H1 (cell line): ENCODE data around the gene TMEM147. TPM values are rescaled to one million over a fixed set of nuclear protein-coding genes. Genes with fewer than 3 reads are reported as not detected.
A peak's percentile ranks its signal among the peaks of the same experiment; 100 is the strongest.

Experiments used
- CTCF ChIA-PET: fragments of 300-600 bp; sonication (Branson Sonifier 250); formaldehyde crosslinking; loops from one replicate; lab custom pipeline; 2021; ENCODE audit not compliant: partially characterized antibody; lab: Charles Lee
- POLR2A ChIA-PET: fragments of 300-600 bp; sonication (Branson Sonifier 250); formaldehyde crosslinking; loops from one replicate; lab custom pipeline; 2021; ENCODE audit warnings: inconsistent platforms; ENCODE audit not compliant: partially characterized antibody; lab: Charles Lee
- DNase-seq, 2 experiments: peaks; one replicate each; pipeline versions ENCODE4 v3.0.0 to v3.0.0-alpha.2; 2010 to 2022; ENCODE audit warnings: low spot score in 2 of 2, low read depth in 1 of 2, mixed read lengths in 1 of 2
- FAIRE-seq: peaks from 2 replicates; lab custom pipeline; 2011; peaks lifted over from hg19 to GRCh38; lab: Jason Lieb, UNC
- H2AFZ ChIP-seq: 2 replicates; pipeline ENCODE4 v1.8.1; 2012; ENCODE audit warnings: low read length, inconsistent platforms
- H2AK5ac ChIP-seq: 2 replicates; pipeline ENCODE4 v1.6.1; 2013; ENCODE audit warnings: low read depth, low read length
- H2BK120ac ChIP-seq: replicated peaks from 2 replicates; pipeline ENCODE3; 2013; ENCODE audit warnings: low read depth, low read length, inconsistent platforms
- H2BK12ac ChIP-seq: 2 replicates; pipeline ENCODE4 v1.6.1; 2013; ENCODE audit warnings: low read depth, low read length
- H2BK15ac ChIP-seq: 2 replicates; pipeline ENCODE4 v1.6.1; 2013; ENCODE audit warnings: low read length
- H2BK20ac ChIP-seq: 2 replicates; pipeline ENCODE4 v1.6.1; 2013; ENCODE audit warnings: low read length
- H2BK5ac ChIP-seq: 2 replicates; pipeline ENCODE4 v1.6.1; 2013; ENCODE audit warnings: low read depth, low read length
- H3K14ac ChIP-seq: 2 replicates; pipeline ENCODE4 v1.6.1; 2013; ENCODE audit warnings: inconsistent platforms; ENCODE audit not compliant: insufficient read length
- H3K18ac ChIP-seq: 2 replicates; pipeline ENCODE4 v1.6.1; 2013; ENCODE audit warnings: low read length; ENCODE audit errors: extremely low read depth
- H3K23ac ChIP-seq: 2 replicates; pipeline ENCODE4 v1.6.1; 2013; ENCODE audit warnings: inconsistent platforms; ENCODE audit not compliant: insufficient read length
- H3K23me2 ChIP-seq: 2 replicates; pipeline ENCODE4 v1.6.1; 2013; ENCODE audit warnings: low read depth, low read length
- H3K27ac ChIP-seq: 2 replicates; pipeline ENCODE4 v1.6.1; 2011; ENCODE audit warnings: low read depth, low read length, inconsistent platforms
- H3K27me3 ChIP-seq, 4 experiments: replicated peaks in 1 of 4; 1 replicate in 1 of 4; 2 replicates in 3 of 4; pipeline versions ENCODE4 v1.6.1 to v1.8.1; 2011 to 2013; ENCODE audit warnings: low read length in 3 of 4, mild to moderate bottlenecking in 3 of 4, inconsistent platforms in 2 of 4, mixed read lengths in 2 of 4, moderate library complexity in 1 of 4; ENCODE audit not compliant: control insufficient read depth in 3 of 4, insufficient read depth in 3 of 4; ENCODE audit errors: extremely low read depth in 1 of 4
- H3K36me3 ChIP-seq, 4 experiments: 2 replicates each; pipeline versions ENCODE4 v1.6.1 to v1.8.1; 2011 to 2013; ENCODE audit warnings: mild to moderate bottlenecking in 4 of 4, low read length in 3 of 4, moderate library complexity in 2 of 4, control low read depth in 1 of 4, inconsistent platforms in 1 of 4; ENCODE audit not compliant: insufficient read depth in 4 of 4, control insufficient read depth in 2 of 4
- H3K4ac ChIP-seq: replicated peaks from 2 replicates; pipeline ENCODE3; 2013; ENCODE audit warnings: low read length, low read depth, mixed read lengths, inconsistent platforms; ENCODE audit not compliant: insufficient read length
- H3K4me1 ChIP-seq, 4 experiments: replicated peaks in 1 of 4; 1 replicate in 1 of 4; 2 replicates in 3 of 4; pipeline versions ENCODE4 v1.6.1 to v1.8.1; 2011 to 2013; ENCODE audit warnings: low read length in 3 of 4, inconsistent platforms in 2 of 4, mixed read lengths in 1 of 4; ENCODE audit not compliant: insufficient read depth in 4 of 4, control insufficient read depth in 3 of 4
- H3K4me2 ChIP-seq, 2 experiments: 2 replicates each; pipeline versions ENCODE4 v1.6.1 to v1.8.1; 2011 to 2013; ENCODE audit warnings: low read depth in 2 of 2, low read length in 2 of 2, control low read depth in 1 of 2, inconsistent platforms in 1 of 2, mild to moderate bottlenecking in 1 of 2; ENCODE audit not compliant: insufficient read depth in 1 of 2
- H3K4me3 ChIP-seq, 4 experiments: fragments of 200-600, 300-600 bp in 1 of 4; sonication (generic), shearing (Covaris generic), sonication (Bioruptor Twin) in 1 of 4; 2 replicates each; pipeline versions ENCODE4 v1.5.1 to v1.8.1; 2011 to 2016; ENCODE audit warnings: low read length in 4 of 4, low read depth in 3 of 4, control low read depth in 2 of 4, inconsistent platforms in 2 of 4, mild to moderate bottlenecking in 2 of 4, mixed read lengths in 1 of 4, moderate library complexity in 1 of 4; ENCODE audit not compliant: insufficient read depth in 2 of 4; ENCODE audit errors: extremely low read depth in 1 of 4
- H3K56ac ChIP-seq: replicated peaks from 2 replicates; pipeline ENCODE3; 2013; ENCODE audit warnings: low read depth, mild to moderate bottlenecking, mixed read lengths, low read length, inconsistent platforms; ENCODE audit not compliant: insufficient read length
- H3K79me1 ChIP-seq: 2 replicates; pipeline ENCODE4 v1.6.1; 2013; ENCODE audit warnings: low read depth, low read length, control low read depth
- H3K79me2 ChIP-seq, 2 experiments: 2 replicates each; pipeline versions ENCODE4 v1.6.1 to v1.8.1; 2012 to 2013; ENCODE audit warnings: low read length in 2 of 2, mild to moderate bottlenecking in 2 of 2, inconsistent platforms in 1 of 2; ENCODE audit not compliant: insufficient read depth in 2 of 2, control insufficient read depth in 1 of 2
- H3K9ac ChIP-seq, 4 experiments: replicated peaks in 1 of 4; 1 replicate in 1 of 4; 2 replicates in 3 of 4; pipeline versions ENCODE4 v1.6.1 to v1.8.1; 2011 to 2013; ENCODE audit warnings: low read depth in 3 of 4, low read length in 3 of 4, control low read depth in 2 of 4, mild to moderate bottlenecking in 2 of 4, moderate library complexity in 2 of 4, inconsistent platforms in 1 of 4; ENCODE audit errors: extremely low read depth in 1 of 4
- H3K9me3 ChIP-seq, 2 experiments: 2 replicates each; pipeline versions ENCODE4 v1.6.1 to v1.8.1; 2012 to 2013; ENCODE audit warnings: mild to moderate bottlenecking in 2 of 2, moderate library complexity in 2 of 2, control low read depth in 1 of 2, inconsistent platforms in 1 of 2, low read depth in 1 of 2, low read length in 1 of 2, mixed read lengths in 1 of 2; ENCODE audit not compliant: insufficient read depth in 2 of 2
- H4K20me1 ChIP-seq, 2 experiments: replicated peaks in 1 of 2; 2 replicates each; pipeline versions ENCODE3 to v1.8.1; 2011 to 2013; ENCODE audit warnings: inconsistent platforms in 2 of 2, low read length in 2 of 2, mild to moderate bottlenecking in 1 of 2; ENCODE audit not compliant: insufficient read depth in 2 of 2, control insufficient read depth in 1 of 2
- H4K5ac ChIP-seq: 2 replicates; pipeline ENCODE4 v1.6.1; 2013; ENCODE audit warnings: low read length, low read depth, mixed read lengths, inconsistent platforms; ENCODE audit not compliant: insufficient read length
- H4K8ac ChIP-seq: 2 replicates; pipeline ENCODE4 v1.8.0; 2013; ENCODE audit warnings: mild to moderate bottlenecking, moderate library complexity, low read length, inconsistent platforms; ENCODE audit not compliant: insufficient read depth; ENCODE audit errors: extremely low read depth
- H4K91ac ChIP-seq: replicated peaks from 2 replicates; pipeline ENCODE3; 2013; ENCODE audit warnings: low read length, mixed read lengths, inconsistent platforms; ENCODE audit not compliant: insufficient read length
- CHD1 ChIP-seq: IDR thresholded peaks from 2 replicates; pipeline ENCODE4 v1.6.1; 2012; ENCODE audit warnings: low read depth, low read length, improper control_type of control experiment
- GABPA ChIP-seq: IDR thresholded peaks from 2 replicates; pipeline ENCODE4 v1.6.1; 2011; ENCODE audit warnings: mild to moderate bottlenecking, low read length, moderate library complexity, borderline replicate concordance; ENCODE audit not compliant: insufficient read depth
- KDM1A ChIP-seq: fragments of 200-600, 300-600 bp; sonication (generic); IDR thresholded peaks from 2 replicates; pipeline ENCODE4 v1.7.1; 2016; ENCODE audit warnings: mild to moderate bottlenecking, low read length, borderline replicate concordance
- NRF1 ChIP-seq: IDR thresholded peaks from 2 replicates; pipeline ENCODE4 v1.6.1; 2011; ENCODE audit warnings: mild to moderate bottlenecking, low read depth, low read length, improper control_type of control experiment
- RAD21 ChIP-seq, 2 experiments: IDR thresholded peaks in 1 of 2; conservative IDR thresholded peaks in 1 of 2; 2 replicates each; pipeline ENCODE4 v1.6.1; 2011; ENCODE audit warnings: low read depth in 2 of 2, low read length in 2 of 2, improper control_type of control experiment in 1 of 2, inconsistent platforms in 1 of 2, mild to moderate bottlenecking in 1 of 2, moderate library complexity in 1 of 2
- WGBS, 2 experiments: shearing (Covaris generic) in 1 of 2; methylation state at CpG; one replicate each; pipeline versions ENCODE4 v1.1.6 to v1.1.7; 2013 to 2015; ENCODE audit warnings: low lambda C conversion rate in 2 of 2, mixed read lengths in 2 of 2, inconsistent platforms in 1 of 2, low coverage in 1 of 2, missing lambda C conversion rate in 1 of 2; ENCODE audit not compliant: insufficient replicate concordance in 2 of 2, insufficient coverage in 1 of 2, insufficient read length in 1 of 2; ENCODE audit errors: extremely low coverage in 1 of 2, missing lambda C conversion rate in 1 of 2; 5-methylcytosine and 5-hydroxymethylcytosine counted together
- polyA plus RNA-seq, 7 experiments: library from polyadenylated mRNA; depleted of rRNA in 3 of 7; stranded (reverse) in 5 of 7; unstranded in 2 of 7; fragments of >200 nt in 5 of 7; fragments of 200-250 nt in 2 of 7; gene quantifications; 1 replicate in 5 of 7; 2 replicates in 1 of 7; 4 replicates in 1 of 7; pipeline versions ENCODE4 v1.2.1 to v1.2.3, GENCODE V29; 2011 to 2013; ENCODE audit warnings: missing spikeins in 2 of 7, mixed read lengths in 2 of 7
- total RNA-seq: library from RNA; stranded (reverse); fragmentation: NEBNext Ultra II Directional; extraction: Animal tissue kit (Norgen Biotek cat#: 25700); gene quantifications from 2 replicates; pipeline ENCODE4 v1.2.1, GENCODE V29; 2021
- TF ChIP-seq, protein P1 (sequence below): IDR thresholded peaks from 2 replicates; pipeline ENCODE4 v1.6.1; 2012; ENCODE audit warnings: inconsistent platforms

Gene TMEM147
- total and polyA plus RNA-seq, 2 of the 8 experiments (the other 6 are each of a cell fraction or from before 2014, with no cell fraction given), result 159 to 418 TPM

DNA sequence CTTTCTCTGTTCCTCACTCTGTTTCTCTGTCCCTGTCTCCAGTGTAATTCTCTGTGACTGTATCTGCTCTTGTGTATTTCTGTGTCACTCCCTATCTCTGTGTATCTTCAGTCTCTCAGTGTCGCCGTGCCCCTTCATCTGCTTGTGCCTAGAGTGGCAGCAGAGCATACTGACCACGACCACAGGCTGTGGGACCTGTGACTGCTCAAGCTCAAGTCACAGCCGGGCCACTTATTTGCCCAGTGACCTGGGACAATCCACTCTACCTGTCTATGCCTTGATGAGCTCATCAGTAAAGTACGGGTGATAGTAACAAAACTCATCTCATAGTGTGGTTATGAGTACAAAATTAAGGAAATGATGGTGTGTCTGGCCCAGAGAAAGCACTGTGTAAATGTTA lies 8.7 kb downstream of the TMEM147 start:
- Histone ChIP-seq H3K79me1 (no peaks in the 10 kb centered on the region), H3K14ac (no peak overlapping the region), H2BK120ac (no peak overlapping the region), H2BK5ac (no peak overlapping the region), H4K8ac (no peak overlapping the region), H3K18ac (no peak overlapping the region), H2BK12ac (0 out of 2 replicates have a peak overlapping the region, but pooled peaks have one; percentile 50), H2AFZ (no peak overlapping the region), H3K79me2 (no peaks in the 10 kb centered on the region), H3K4me3 (no peak overlapping the region), H4K20me1 (peaks cover 8 to 10% of the 10 kb centered on the region in 2 experiments), H3K4me1 (peaks cover 0 to 6% (median 4%) of the 10 kb centered on the region in 4 experiments; a peak in 3 of 7 replicates), H3K4ac (no peak overlapping the region), H2BK20ac (no peak overlapping the region), H2BK15ac (no peak overlapping the region), H3K4me2 (no peak overlapping the region), H3K9ac (no peak overlapping the region), H3K9me3 (no peaks in the 10 kb centered on the region), H3K23me2 (peaks cover 4% of the 10 kb centered on the region; the same call in 1 of the 2 replicates), H2AK5ac (no peak overlapping the region), H4K91ac (no peak overlapping the region), H3K27me3 (peaks cover 0 to 12% (median 5%) of the 10 kb centered on the region in 4 experiments; a peak in 5 of 7 replicates), H3K56ac (no peak overlapping the region), H3K27ac (no peak overlapping the region), H3K23ac (no peak overlapping the region), H4K5ac (no peak overlapping the region), H3K36me3 (peaks cover 0 to 3% (median 0%) of the 10 kb centered on the region in 4 experiments; a peak in 2 of 8 replicates)
- 80% methylated on average over 5 of the region's 5 CpGs; no CpG with 5 or more reads in 1 of the 2 experiments for WGBS, 2 experiments
- TF ChIP-seq CHD1 (no peak), KDM1A (no peak), RAD21 (IDR thresholded peaks at IDR 0.05 in 1 of 2, conservative IDR thresholded peaks at IDR 0.05 in 1 of 2; ENCODE audit: low read depth in 2 of 2, low read length in 2 of 2) (no peak), NRF1 (no peak), GABPA (no peak)
- TF ChIP-seq, protein P1, sequence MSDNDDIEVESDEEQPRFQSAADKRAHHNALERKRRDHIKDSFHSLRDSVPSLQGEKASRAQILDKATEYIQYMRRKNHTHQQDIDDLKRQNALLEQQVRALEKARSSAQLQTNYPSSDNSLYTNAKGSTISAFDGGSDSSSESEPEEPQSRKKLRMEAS, result no peak
- POLR2A ChIA-PET, result interaction anchor here (0.8 kb wide), 1 partner anchor 43 kb away, joined by 3 read pairs; no protein-coding TSS in a partner anchor
- DNase-seq, result no peak
- CTCF ChIA-PET, result interaction anchor here (0.6 to 7.7 kb wide), 2 partner anchors 37 to 140 kb away, joined by 3 to 90 read pairs; partner anchors contain the start of gene PMIS2
- FAIRE-seq, result no peak
